ENCODE measurements around the gene MAP3K2. TPM values are rescaled to one million over a fixed set of nuclear protein-coding genes. Genes with fewer than 3 reads are reported as not detected.

Gene MAP3K2
- total RNA-seq, 1 donor from 2014 or later, result 47.7 TPM

- Histone ChIP-seq H3K4me1 (peaks cover 4 to 9% of the 10 kb centered on the region in 2 donors), H3K36me3 (no peaks in the 10 kb centered on the region), H3K4me3 (peak overlapping the region; percentile 90 to 99), H3K27me3 (no peaks in the 10 kb centered on the region), H3K27ac (peak overlapping the region; percentile 98 to 100), H3K9me3 (no peaks in the 10 kb centered on the region)
- peak in 1 of 2 donors; percentile 91 for DNase-seq (ENCODE audit: low spot score in 2 of 2)
- intact Hi-C loops (cut with DNase I), result loop anchor here (2.0 to 10.0 kb wide), 3 partner anchors 30 to 288 kb away; partner anchors contain the start of gene LIMS2
- TF ChIP-seq CTCF (IDR thresholded peaks at IDR 0.05), result no peak
These were observed 766 bp downstream of the MAP3K2 start for GRCh38 chr2:127386764-127387654.

GRCh38 chr2:127386246-127386645 lies 1.5 kb downstream of the MAP3K2 start:
- no peak for DNase-seq (ENCODE audit: low spot score in 2 of 2)
- H3K9me3 ChIP-seq, result no peaks in the 10 kb centered on the region
- no peaks in the 10 kb centered on the region for H3K27me3 ChIP-seq
- no peaks in the 10 kb centered on the region for H3K36me3 ChIP-seq
- no peak for TF ChIP-seq CTCF (IDR thresholded peaks at IDR 0.05)
- H3K4me1 ChIP-seq, result peaks cover 3 to 9% of the 10 kb centered on the region in 2 donors
- peak overlapping the region; percentile 98 to 100 for H3K27ac ChIP-seq
- intact Hi-C loops (cut with DNase I), result loop anchor here (2.0 to 10.0 kb wide), 3 partner anchors 31 to 289 kb away; partner anchors contain the start of gene LIMS2
- peak overlapping the region; percentile 90 to 99 for H3K4me3 ChIP-seq

- no peak overlapping the region for H3K4me3 ChIP-seq
- no peak for TF ChIP-seq CTCF (IDR thresholded peaks at IDR 0.05)
- peak overlapping the region in 1 of 2 donors; percentile 7 for H3K27ac ChIP-seq
- H3K9me3 ChIP-seq, result no peaks in the 10 kb centered on the region
- peaks cover 3 to 9% of the 10 kb centered on the region in 2 donors for H3K4me1 ChIP-seq
- DNase-seq (ENCODE audit: low spot score in 2 of 2), result no peak
- H3K36me3 ChIP-seq, result no peaks in the 10 kb centered on the region
- intact Hi-C loops (cut with DNase I), result loop anchor here (10.0 kb wide), 1 partner anchor 290 kb away; the partner anchor contains the start of gene LIMS2
- H3K27me3 ChIP-seq, result no peaks in the 10 kb centered on the region
These were observed 3.2 kb downstream of the MAP3K2 start for GRCh38 chr2:127384529-127384928.

GRCh38 chr2:127382831-127383230 lies 4.9 kb downstream of the MAP3K2 start:
- Histone ChIP-seq H3K27me3 (no peaks in the 10 kb centered on the region), H3K9me3 (no peaks in the 10 kb centered on the region), H3K27ac (peak overlapping the region in 1 of 2 donors; percentile 37), H3K36me3 (no peaks in the 10 kb centered on the region), H3K4me3 (no peak overlapping the region), H3K4me1 (peaks cover 0 to 6% of the 10 kb centered on the region in 2 donors)
- intact Hi-C loops (cut with DNase I), result loop anchor here (10.0 kb wide), 1 partner anchor 292 kb away; the partner anchor contains the start of gene LIMS2
- TF ChIP-seq CTCF (IDR thresholded peaks at IDR 0.05), result no peak
- DNase-seq (ENCODE audit: low spot score in 2 of 2), result no peak

GRCh38 chr2:127381762-127382161 lies 6.0 kb downstream of the MAP3K2 start:
- intact Hi-C loops (cut with DNase I), result loop anchor here (10.0 kb wide), 1 partner anchor 293 kb away; the partner anchor contains the start of gene LIMS2
- Histone ChIP-seq H3K27ac (no peak overlapping the region), H3K4me1 (peaks cover 0 to 5% of the 10 kb centered on the region in 2 donors), H3K9me3 (no peaks in the 10 kb centered on the region), H3K36me3 (no peaks in the 10 kb centered on the region), H3K4me3 (no peak overlapping the region), H3K27me3 (no peaks in the 10 kb centered on the region)
- TF ChIP-seq CTCF (IDR thresholded peaks at IDR 0.05), result no peak
- DNase-seq (ENCODE audit: low spot score in 2 of 2), result no peak

Measured in ascending aorta (tissue), 2 donors.